K562 (cell line): ENCODE data around the gene VPS9D1. TPM values are rescaled to one million over a fixed set of nuclear protein-coding genes. Genes with fewer than 3 reads are reported as not detected.

Experiments
- ATAC-seq: fragments of 200-7000 bp; cut with Tn5 transposase; 3 replicates; pipeline ENCODE4 v1.9.1; 2020; ENCODE audit warnings: moderate library complexity
- BruUV-seq: library from RNA; stranded (reverse); fragments of 400-500 nt; replicated peaks from 2 replicates; lab custom pipeline; 2021; lab: Mats Ljungman, UMichigan
- CTCF ChIA-PET: fragments of 300-600 bp; formaldehyde crosslinking; extraction: SDS; loops from one replicate; lab custom pipeline; 2021; ENCODE audit warnings: low intra/inter-chr PET ratio; lab: Yijun Ruan, JAX
- POLR2A ChIA-PET: fragments of 300-600, 350-650 bp; sonication (Branson Sonifier 250); formaldehyde crosslinking; extraction: SDS; loops from one replicate; lab custom pipeline; 2021; ENCODE audit warnings: antibody characterized with exemption, inconsistent platforms; lab: Yijun Ruan, JAX
- DNase-seq, 4 experiments: peaks; one replicate each; pipeline versions ENCODE4 v3.0.0 to v3.0.0-alpha.2; 2011 to 2018; ENCODE audit warnings: low spot score in 3 of 4, mixed read lengths in 3 of 4; ENCODE audit errors: extremely low read depth in 1 of 4
- FAIRE-seq: peaks from 2 replicates; lab custom pipeline; 2011; peaks lifted over from hg19 to GRCh38; lab: Jason Lieb, UNC
- H2AFZ ChIP-seq: 2 replicates; pipeline ENCODE4 v1.6.0; 2011; ENCODE audit warnings: low read depth, low read length, control low read depth, inconsistent platforms
- H3K27ac ChIP-seq: fragments of 200-600 bp; 3 replicates; pipeline ENCODE4 v1.8.0; 2011; ENCODE audit warnings: low read depth, mild to moderate bottlenecking, control low read depth, inconsistent platforms, low read length, moderate library complexity, mixed read lengths; ENCODE audit errors: extremely low read depth
- H3K27me3 ChIP-seq, 2 experiments: fragments of 300-600 bp in 1 of 2; 2 replicates in 1 of 2; 3 replicates in 1 of 2; pipeline versions ENCODE4 v1.6.0 to v1.8.0; 2011; ENCODE audit warnings: inconsistent platforms in 2 of 2, low read length in 2 of 2, mild to moderate bottlenecking in 1 of 2, mixed read lengths in 1 of 2, moderate library complexity in 1 of 2; ENCODE audit not compliant: control insufficient read depth in 2 of 2, insufficient read depth in 2 of 2
- H3K36me3 ChIP-seq: fragments of 300-600 bp; 3 replicates; pipeline ENCODE4 v1.8.0; 2011; ENCODE audit warnings: mild to moderate bottlenecking, low read length, inconsistent platforms; ENCODE audit not compliant: control insufficient read depth, insufficient read depth
- H3K4me1 ChIP-seq, 2 experiments: fragments of 200-600 bp in 1 of 2; replicated peaks in 1 of 2; 2 replicates in 1 of 2; 3 replicates in 1 of 2; pipeline versions ENCODE4 v1.5.1 to v1.8.0; 2011; ENCODE audit warnings: inconsistent platforms in 2 of 2, low read length in 2 of 2, mild to moderate bottlenecking in 1 of 2, mixed read lengths in 1 of 2, moderate library complexity in 1 of 2; ENCODE audit not compliant: control insufficient read depth in 2 of 2, insufficient read depth in 2 of 2
- H3K4me2 ChIP-seq: 2 replicates; pipeline ENCODE4 v1.6.1; 2011; ENCODE audit warnings: low read length, control low read depth, inconsistent platforms, mixed read lengths; ENCODE audit not compliant: insufficient read depth
- H3K4me3 ChIP-seq: fragments of 200-600 bp; sonication (generic), shearing (Covaris generic); 2 replicates; pipeline ENCODE4 v1.5.1; 2016; ENCODE audit warnings: control low read depth, inconsistent platforms
- H3K79me2 ChIP-seq: fragments of 200-600 bp; 3 replicates; pipeline ENCODE4 v1.8.0; 2011; ENCODE audit warnings: low read length, inconsistent platforms; ENCODE audit not compliant: control insufficient read depth, insufficient read depth
- H3K9ac ChIP-seq, 2 experiments: 2 replicates each; pipeline versions ENCODE4 v1.6.0 to v1.6.1; 2011; ENCODE audit warnings: low read depth in 2 of 2, low read length in 2 of 2, control low read depth in 1 of 2, inconsistent platforms in 1 of 2, mild to moderate bottlenecking in 1 of 2, mixed read lengths in 1 of 2; ENCODE audit not compliant: insufficient read depth in 1 of 2
- H3K9me1 ChIP-seq: one replicate; pipeline ENCODE4 v1.6.0; 2011; ENCODE audit warnings: inconsistent platforms, mild to moderate bottlenecking, low read length, moderate library complexity; ENCODE audit not compliant: control insufficient read depth, insufficient read depth
- H3K9me3 ChIP-seq: replicated peaks from 2 replicates; pipeline ENCODE4 v1.5.1; 2011; ENCODE audit warnings: low read depth, low read length, inconsistent platforms; ENCODE audit not compliant: control insufficient read depth, insufficient read depth
- H4K20me1 ChIP-seq: replicated peaks from 2 replicates; pipeline ENCODE4 v1.6.1; 2011; ENCODE audit warnings: low read length, inconsistent platforms, mixed read lengths; ENCODE audit not compliant: control insufficient read depth, insufficient read depth
- ARID1B ChIP-seq: fragments of 450-650 bp; IDR thresholded peaks from 2 replicates; pipeline ENCODE4 v1.6.1; 2016; ENCODE audit warnings: antibody characterized with exemption, mild to moderate bottlenecking, inconsistent platforms
- BRD9 ChIP-seq: fragments of 450-650 bp; IDR thresholded peaks from 2 replicates; pipeline ENCODE4 v1.6.1; 2018; ENCODE audit warnings: low read depth; ENCODE audit not compliant: partially characterized antibody
- BRF1 ChIP-seq: IDR thresholded peaks from 3 replicates; pipeline ENCODE4 v1.6.1; 2011; ENCODE audit warnings: borderline replicate concordance, mild to moderate bottlenecking; ENCODE audit not compliant: insufficient read length; ENCODE audit errors: extremely low read depth
- FOS ChIP-seq: IDR thresholded peaks from 3 replicates; pipeline ENCODE4 v1.6.1; 2011; ENCODE audit not compliant: insufficient read length; ENCODE audit errors: extremely low read depth
- FOXJ3 ChIP-seq: sonication (generic); formaldehyde crosslinking; IDR thresholded peaks from 2 replicates; pipeline ENCODE4 v1.4.0; 2020; ENCODE audit warnings: mild to moderate bottlenecking, missing genetic modification reagents
- KDM2B ChIP-seq: fragments of 250-450 bp; sonication (Bioruptor Pico); IDR thresholded peaks from 2 replicates; pipeline ENCODE4 v1.8.0; 2021; ENCODE audit warnings: mild to moderate bottlenecking, moderate library complexity
- MTA1 ChIP-seq: fragments of 450-650 bp; IDR thresholded peaks from 2 replicates; pipeline ENCODE4 v1.6.1; 2017; ENCODE audit warnings: borderline replicate concordance
- POLR3A ChIP-seq: IDR thresholded peaks from 2 replicates; pipeline ENCODE4 v1.6.1; 2011; ENCODE audit warnings: borderline replicate concordance, mild to moderate bottlenecking, moderate library complexity; ENCODE audit not compliant: insufficient read length, insufficient read depth; ENCODE audit errors: extremely low read depth
- PTTG1 ChIP-seq: fragments of 450-650 bp; IDR thresholded peaks from 2 replicates; pipeline ENCODE4 v1.6.1; 2016; ENCODE audit warnings: low read depth, mild to moderate bottlenecking, missing genetic modification characterization, missing compliant biosample characterization
- RBFOX2 ChIP-seq: fragments of 200-400 bp; formaldehyde crosslinking; IDR thresholded peaks from 2 replicates; pipeline ENCODE4 v1.6.1; 2017; ENCODE audit warnings: low read depth, mild to moderate bottlenecking, low read length, moderate library complexity
- ZBTB1 ChIP-seq: sonication (generic); formaldehyde crosslinking; IDR thresholded peaks from 2 replicates; pipeline ENCODE4 v1.8.1; 2023; ENCODE audit warnings: missing genetic modification reagents, low read depth, mild to moderate bottlenecking, borderline replicate concordance
- ZNF124 ChIP-seq: sonication (generic); formaldehyde crosslinking; IDR thresholded peaks from 2 replicates; pipeline ENCODE4 v1.8.1; 2022; ENCODE audit warnings: missing genetic modification reagents
- ZNF224 ChIP-seq: sonication (generic); formaldehyde crosslinking; IDR thresholded peaks from 2 replicates; pipeline ENCODE4 v1.8.0; 2022; ENCODE audit warnings: mild to moderate bottlenecking, missing genetic modification reagents
- WGBS: fragments of 100-300 bp; shearing (Covaris generic); methylation state at CpG from one replicate; pipeline ENCODE4 v1.1.6; 2016; ENCODE audit warnings: low coverage, mixed read lengths; ENCODE audit not compliant: insufficient coverage; ENCODE audit errors: missing lambda C conversion rate; 5-methylcytosine and 5-hydroxymethylcytosine counted together
- in situ Hi-C: fragments of 300-500 bp; cut with MboI; formaldehyde crosslinking; loops from 4 replicates; pipeline ENCODE4 v1.15.0; 2018; ENCODE audit warnings: inconsistent platforms, mixed read lengths
- intact Hi-C: fragments of 100-400 bp; cut with micrococcal nuclease; formaldehyde crosslinking; loops from 2 replicates; pipeline ENCODE4 v1.14.2; 2022
- polyA plus RNA-seq, 8 experiments: library from polyadenylated mRNA; depleted of rRNA in 4 of 8; stranded (reverse) in 5 of 8; unstranded in 3 of 8; fragments of >200 nt; fragmentation: Nextera tagmentation in 2 of 8; fragmentation: Illumina TruSeq in 1 of 8; extraction: Ambion mirVana in 2 of 8; extraction: Trizol in 1 of 8; gene quantifications; 2 replicates each; pipeline versions ENCODE4 v1.2.1 to v1.2.3, GENCODE V29; 2011 to 2014; ENCODE audit warnings: inconsistent platforms in 1 of 8, missing spikeins in 1 of 8
- total RNA-seq, 7 experiments: library from RNA; depleted of rRNA in 6 of 7; stranded (reverse); fragments of >200 nt in 6 of 7; fragmentation: Illumina TruSeq in 2 of 7; extraction: Trizol in 2 of 7; gene quantifications; 2 replicates each; pipeline versions ENCODE4 v1.2.1 to v1.2.3, GENCODE V29; 2011 to 2021; ENCODE audit warnings: low replicate concordance in 1 of 7
- TF ChIP-seq, protein P1 (sequence below): sonication (generic); formaldehyde crosslinking; IDR thresholded peaks from 2 replicates; pipeline ENCODE4 v1.8.0; 2022; ENCODE audit warnings: mild to moderate bottlenecking, low read depth, missing genetic modification reagents
- TF ChIP-seq, protein P2 (sequence below): fragments of 450-650 bp; IDR thresholded peaks from 2 replicates; pipeline ENCODE4 v1.6.1; 2014; ENCODE audit warnings: low read depth, mild to moderate bottlenecking, moderate library complexity, borderline replicate concordance
- TF ChIP-seq, protein P3 (sequence below): fragments of 150-350 bp; conservative IDR thresholded peaks from 2 replicates; pipeline ENCODE4 v1.6.1; 2014; ENCODE audit warnings: low read length

VPS9D1 gene
- total and polyA plus RNA-seq, 9 of the 15 experiments (the other 6 are each of a cell fraction or from before 2014, with no cell fraction given): 0.33 to 3.1 (median 1.1) TPM

DNA sequence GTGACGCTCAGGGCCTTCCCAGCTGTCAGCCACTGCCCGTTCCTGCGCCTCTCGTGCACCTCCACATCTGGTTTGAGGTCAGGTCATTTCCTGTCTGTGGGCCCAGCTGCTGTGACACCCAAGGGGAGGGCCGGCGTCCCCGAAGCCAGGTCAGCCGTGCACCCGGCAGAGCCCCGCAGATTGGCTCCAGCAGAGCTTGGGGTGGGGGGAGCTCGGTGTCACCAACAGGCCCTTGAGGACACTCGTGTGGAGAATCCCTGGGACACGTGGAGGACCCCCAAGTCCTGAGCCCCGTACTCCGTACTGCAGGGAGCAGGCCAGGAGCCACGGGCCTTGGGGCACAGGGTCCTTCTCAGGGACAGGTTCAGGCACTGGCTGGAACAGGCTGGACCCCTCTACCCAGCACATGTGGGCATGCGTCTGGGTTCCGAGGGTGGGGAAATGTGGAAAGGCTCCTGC lies 24.0 kb downstream of the VPS9D1 start:
- DNase-seq (peak in 1 of 4 experiments; percentile 22), ATAC-seq (no peak), FAIRE-seq (no peak)
- no peak overlapping the region for H3K4me3 ChIP-seq
- H3K9me1 ChIP-seq: peaks cover 11% of the 10 kb centered on the region
- H3K9me3 ChIP-seq: no peaks in the 10 kb centered on the region
- peaks cover 62% of the 10 kb centered on the region; the same call in 2 of the 3 replicates for H3K36me3 ChIP-seq
- POLR2A ChIA-PET: interaction anchor here (0.8 to 1.7 kb wide), 3 partner anchors 8 to 10 kb away, joined by 3 to 9 read pairs (median 4); partner anchors contain the start of gene CDK10
- no peak overlapping the region for H3K4me2 ChIP-seq
- in situ Hi-C loops: no loop called here
- peak overlapping the region in 1 of 2 experiments; percentile 37; a peak in 1 of 4 replicates for H3K9ac ChIP-seq
- H3K27me3 ChIP-seq: no peaks in the 10 kb centered on the region
- intact Hi-C loops: no loop called here
- WGBS: 68% methylated on average over 15 of the region's 18 CpGs
- CTCF ChIA-PET: no interaction called here
- no peak overlapping the region for H2AFZ ChIP-seq
- H4K20me1 ChIP-seq: peaks cover 4% of the 10 kb centered on the region; the same call in 1 of the 2 replicates
- peaks cover 9% of the 10 kb centered on the region for H3K79me2 ChIP-seq
- no peak overlapping the region for H3K27ac ChIP-seq
- peaks cover 8 to 72% of the 10 kb centered on the region in 2 experiments for H3K4me1 ChIP-seq
- no TSS peak for BruUV-seq
- TF ChIP-seq ZBTB1 (CRISPR knock-in tag) (no peak), POLR3A (no peak), RBFOX2 (peak; percentile 47), ARID1B (no peak), PTTG1 (tag) (no peak), BRF1 (no peak), ZNF124 (CRISPR knock-in tag) (no peak), FOXJ3 (no peak), ZNF224 (CRISPR knock-in tag) (no peak), MTA1 (no peak), KDM2B (no peak), FOS (no peak), BRD9 (no peak)
- TF ChIP-seq, protein P1, sequence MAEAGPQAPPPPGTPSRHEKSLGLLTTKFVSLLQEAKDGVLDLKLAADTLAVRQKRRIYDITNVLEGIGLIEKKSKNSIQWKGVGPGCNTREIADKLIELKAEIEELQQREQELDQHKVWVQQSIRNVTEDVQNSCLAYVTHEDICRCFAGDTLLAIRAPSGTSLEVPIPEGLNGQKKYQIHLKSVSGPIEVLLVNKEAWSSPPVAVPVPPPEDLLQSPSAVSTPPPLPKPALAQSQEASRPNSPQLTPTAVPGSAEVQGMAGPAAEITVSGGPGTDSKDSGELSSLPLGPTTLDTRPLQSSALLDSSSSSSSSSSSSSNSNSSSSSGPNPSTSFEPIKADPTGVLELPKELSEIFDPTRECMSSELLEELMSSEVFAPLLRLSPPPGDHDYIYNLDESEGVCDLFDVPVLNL (CRISPR knock-in tag): no peak
- TF ChIP-seq, protein P2, sequence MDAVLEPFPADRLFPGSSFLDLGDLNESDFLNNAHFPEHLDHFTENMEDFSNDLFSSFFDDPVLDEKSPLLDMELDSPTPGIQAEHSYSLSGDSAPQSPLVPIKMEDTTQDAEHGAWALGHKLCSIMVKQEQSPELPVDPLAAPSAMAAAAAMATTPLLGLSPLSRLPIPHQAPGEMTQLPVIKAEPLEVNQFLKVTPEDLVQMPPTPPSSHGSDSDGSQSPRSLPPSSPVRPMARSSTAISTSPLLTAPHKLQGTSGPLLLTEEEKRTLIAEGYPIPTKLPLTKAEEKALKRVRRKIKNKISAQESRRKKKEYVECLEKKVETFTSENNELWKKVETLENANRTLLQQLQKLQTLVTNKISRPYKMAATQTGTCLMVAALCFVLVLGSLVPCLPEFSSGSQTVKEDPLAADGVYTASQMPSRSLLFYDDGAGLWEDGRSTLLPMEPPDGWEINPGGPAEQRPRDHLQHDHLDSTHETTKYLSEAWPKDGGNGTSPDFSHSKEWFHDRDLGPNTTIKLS: no peak
- TF ChIP-seq, protein P3, sequence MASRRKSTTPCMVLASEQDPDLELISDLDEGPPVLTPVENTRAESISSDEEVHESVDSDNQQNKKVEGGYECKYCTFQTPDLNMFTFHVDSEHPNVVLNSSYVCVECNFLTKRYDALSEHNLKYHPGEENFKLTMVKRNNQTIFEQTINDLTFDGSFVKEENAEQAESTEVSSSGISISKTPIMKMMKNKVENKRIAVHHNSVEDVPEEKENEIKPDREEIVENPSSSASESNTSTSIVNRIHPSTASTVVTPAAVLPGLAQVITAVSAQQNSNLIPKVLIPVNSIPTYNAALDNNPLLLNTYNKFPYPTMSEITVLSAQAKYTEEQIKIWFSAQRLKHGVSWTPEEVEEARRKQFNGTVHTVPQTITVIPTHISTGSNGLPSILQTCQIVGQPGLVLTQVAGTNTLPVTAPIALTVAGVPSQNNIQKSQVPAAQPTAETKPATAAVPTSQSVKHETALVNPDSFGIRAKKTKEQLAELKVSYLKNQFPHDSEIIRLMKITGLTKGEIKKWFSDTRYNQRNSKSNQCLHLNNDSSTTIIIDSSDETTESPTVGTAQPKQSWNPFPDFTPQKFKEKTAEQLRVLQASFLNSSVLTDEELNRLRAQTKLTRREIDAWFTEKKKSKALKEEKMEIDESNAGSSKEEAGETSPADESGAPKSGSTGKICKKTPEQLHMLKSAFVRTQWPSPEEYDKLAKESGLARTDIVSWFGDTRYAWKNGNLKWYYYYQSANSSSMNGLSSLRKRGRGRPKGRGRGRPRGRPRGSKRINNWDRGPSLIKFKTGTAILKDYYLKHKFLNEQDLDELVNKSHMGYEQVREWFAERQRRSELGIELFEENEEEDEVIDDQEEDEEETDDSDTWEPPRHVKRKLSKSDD: no peak
